COLO829 (cell line): ENCODE measurements around the gene AMZ1.
"Not testable (repeated sequence)": the region's sequence is repeated elsewhere in the genome, so short reads cannot be mapped to it uniquely, and the experiment has no call there.

ENCODE experiments used
- DNase-seq: peaks from one replicate; pipeline ENCODE4 v3.0.0; 2012; ENCODE audit warnings: low spot score

The AMZ1 gene

DNA sequence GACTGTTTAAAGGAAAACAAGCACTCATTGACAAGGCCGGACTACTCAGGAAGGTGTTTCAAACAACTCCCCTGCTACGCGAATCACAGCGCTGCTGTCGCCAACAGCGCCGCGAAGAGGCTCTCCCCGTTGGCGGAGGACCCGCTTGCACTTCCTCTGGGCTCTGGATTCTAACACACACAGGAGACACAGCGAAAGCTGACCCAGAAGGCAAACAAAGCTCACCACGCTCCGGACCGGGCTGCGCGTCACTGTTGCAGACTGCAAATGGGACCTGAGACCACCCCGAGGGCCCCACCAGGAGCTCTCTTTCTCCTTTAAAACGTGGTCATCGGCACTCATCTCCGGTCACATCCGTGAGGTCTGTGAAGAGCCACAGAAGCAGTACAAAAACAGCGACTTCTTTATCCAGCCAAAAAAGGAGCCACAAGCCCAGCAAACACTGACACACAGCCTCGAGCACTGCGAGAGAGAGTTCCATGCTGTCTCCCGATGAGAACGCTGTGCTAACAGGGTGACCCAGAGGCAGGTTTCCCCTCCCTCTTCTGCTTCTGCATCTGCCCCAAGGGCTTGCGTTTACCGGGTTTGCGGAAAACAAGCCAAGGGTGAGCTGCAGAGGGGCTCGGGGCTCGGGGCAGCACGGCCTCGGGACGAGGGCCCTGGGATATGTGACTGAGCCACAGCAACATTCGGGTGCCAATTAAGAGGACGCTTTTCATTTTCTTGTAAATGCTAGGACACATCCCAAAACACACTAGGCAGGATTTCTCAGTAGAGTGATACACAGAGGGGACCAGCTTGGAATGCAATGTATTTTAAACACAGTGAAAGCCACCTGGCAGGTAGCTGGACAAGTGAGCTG, 41.3 kb downstream of the AMZ1 start:
- DNase-seq, result no peak

DNA sequence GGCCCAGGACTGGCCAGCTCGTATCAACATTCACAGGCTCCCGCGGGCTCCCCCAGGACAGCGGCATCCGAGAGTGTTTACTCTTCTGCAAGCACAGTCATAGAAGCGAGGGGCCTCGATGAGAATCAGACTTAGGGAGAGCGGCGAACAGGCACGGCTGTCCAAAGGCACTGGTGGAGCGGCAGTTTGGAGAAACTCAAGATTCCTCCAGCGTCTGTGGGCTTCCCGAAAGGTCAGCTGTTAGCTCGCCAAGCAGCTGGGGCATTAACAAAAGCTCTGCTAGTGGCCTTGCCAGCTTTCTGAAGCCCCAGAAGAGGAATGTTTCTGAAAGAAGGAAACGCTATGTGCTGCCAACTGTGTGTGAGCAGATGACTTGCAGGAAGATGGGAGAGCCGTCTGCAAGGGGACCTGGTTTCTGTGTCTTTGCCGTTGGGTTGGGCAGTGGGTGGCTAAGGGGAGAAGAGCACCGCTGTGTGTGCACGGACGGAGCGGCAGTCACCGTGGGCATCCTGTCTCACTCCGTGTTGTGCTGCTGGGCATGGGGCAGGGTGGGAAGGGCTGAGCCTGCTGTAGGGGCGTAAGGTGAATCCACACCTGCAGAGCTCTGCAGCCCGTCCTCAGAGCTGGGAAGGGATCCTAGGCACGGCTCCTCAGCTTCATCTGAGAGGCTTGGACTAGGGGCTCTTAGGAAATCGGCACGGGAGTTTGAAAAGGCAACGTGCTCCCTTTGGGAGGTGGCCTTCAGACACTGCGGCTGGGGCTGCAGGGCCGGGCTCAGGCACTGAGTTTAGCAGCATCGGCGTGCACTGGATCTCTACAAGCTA, 42.1 kb downstream of the AMZ1 start:
- DNase-seq, result no peak

DNA sequence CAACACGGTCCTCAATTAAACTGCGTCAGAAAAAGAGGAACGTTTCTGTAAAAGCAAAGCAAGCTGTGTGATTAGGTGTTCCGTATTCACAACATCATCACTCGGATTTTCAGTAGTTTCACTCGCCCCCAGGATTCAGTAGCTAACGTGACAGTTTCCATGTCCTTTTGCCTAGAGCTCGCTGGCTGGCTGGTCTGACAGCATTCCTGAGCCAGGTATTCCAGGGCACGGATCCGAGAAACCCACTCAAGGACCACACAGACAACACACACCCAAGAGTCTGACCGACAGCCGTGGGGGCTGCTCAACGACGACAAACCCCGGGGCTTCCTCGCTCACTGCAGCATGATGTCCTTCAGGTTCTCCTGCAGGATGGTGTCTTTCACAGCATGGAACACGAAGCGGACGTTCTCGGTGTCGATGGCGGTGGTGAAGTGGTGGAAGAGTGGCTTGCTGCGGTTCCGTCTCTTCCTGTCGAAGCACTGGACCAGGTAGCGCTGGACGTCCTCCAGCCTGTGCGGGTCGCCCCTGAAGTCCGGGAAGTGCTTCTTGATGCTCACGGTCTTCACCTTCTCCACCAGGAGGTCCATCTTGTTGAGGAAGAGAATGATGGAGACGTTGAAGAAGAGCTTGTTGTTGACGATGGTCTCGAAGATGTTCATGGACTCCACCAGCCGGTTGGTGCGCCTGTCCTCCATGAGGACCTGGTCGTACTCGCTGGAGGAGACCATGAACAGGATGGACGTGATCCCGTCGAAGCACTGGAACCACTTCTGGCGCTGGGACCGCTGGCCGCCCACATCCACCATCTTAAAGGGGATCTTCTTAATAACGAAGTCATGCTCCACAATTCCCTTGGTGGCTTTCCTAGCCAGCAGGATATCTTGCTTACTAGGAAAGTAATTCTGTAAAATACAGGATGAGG, 43.1 kb downstream of the AMZ1 start:
- no peak for DNase-seq

DNA sequence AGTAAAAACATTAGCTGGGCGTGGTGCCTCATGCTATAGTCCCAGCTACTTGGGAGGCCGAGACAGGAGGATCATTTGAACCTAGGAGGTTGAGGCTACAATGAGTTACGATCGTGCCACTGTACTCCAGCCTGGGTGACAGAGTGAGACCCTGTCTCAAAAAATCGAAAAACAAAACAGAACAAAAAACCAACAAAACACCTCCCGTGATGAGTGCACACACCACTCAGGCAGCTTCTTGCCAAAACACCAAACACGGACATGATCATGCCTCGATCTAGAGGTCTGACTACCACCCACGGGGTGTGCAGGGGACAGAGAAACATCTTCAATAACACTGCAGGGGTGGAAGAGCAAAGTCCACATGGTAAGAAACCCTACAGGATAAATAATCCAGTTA, 44.4 kb downstream of the AMZ1 start:
- DNase-seq, result no peak

DNA sequence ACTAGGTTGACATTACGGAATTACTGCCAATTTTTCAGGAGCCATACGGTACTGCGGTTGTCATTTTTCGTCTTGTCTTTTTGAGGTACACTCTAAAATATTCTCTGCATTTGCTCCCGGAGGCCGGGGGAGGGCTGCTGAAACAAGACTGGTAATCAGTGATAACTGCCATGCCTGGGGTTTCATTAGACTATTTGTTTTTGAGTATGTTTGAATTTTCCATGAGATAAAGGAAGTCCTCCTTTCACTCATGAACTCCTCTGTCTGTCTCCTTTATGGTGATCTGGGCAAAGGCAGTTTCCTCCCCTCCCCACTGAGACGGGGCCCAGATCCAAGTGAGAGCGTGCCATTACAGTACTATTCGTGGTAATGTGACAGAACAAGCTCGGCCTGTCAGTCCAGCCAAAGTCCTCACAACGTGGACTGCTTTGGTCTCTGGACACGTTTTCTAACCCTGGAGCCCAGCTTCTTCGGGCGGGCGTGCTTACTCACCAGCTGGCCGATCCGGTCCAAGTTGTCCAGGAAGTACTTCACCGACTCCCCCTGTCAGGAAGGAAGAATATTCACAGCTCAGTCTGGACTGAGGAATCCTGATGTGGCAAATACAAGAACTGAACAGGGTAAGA, 45.1 kb downstream of the AMZ1 start:
- DNase-seq, result no peak

DNA sequence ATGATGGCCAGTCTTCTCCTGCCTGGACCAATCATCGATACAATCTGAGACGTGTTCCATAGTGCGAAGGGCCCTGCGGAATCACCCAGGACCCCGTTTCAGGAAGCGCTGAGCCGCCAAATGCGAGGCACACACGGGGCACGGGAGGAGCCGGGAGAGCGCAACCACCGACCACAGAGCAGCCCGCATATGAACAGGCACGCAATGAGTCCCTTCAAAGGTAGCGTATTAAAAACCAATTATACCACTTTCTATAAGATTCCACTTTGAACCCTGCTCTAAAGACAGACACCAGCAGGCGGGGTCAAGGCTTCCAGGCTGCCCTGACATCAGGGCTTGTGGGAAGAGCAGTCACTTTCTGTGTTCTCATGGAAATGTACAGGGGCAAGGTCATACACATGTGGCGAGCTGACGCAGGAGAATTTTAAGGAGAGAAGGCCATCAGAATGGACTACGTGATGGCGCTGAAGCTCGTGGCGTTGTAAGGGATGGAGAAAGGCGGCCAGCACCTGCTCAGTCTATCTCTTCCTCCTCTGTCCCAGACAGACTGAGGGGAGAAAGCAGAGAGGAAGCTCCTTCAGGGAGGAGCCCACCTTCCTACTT, 46.2 kb downstream of the AMZ1 start:
- no peak for DNase-seq

DNA sequence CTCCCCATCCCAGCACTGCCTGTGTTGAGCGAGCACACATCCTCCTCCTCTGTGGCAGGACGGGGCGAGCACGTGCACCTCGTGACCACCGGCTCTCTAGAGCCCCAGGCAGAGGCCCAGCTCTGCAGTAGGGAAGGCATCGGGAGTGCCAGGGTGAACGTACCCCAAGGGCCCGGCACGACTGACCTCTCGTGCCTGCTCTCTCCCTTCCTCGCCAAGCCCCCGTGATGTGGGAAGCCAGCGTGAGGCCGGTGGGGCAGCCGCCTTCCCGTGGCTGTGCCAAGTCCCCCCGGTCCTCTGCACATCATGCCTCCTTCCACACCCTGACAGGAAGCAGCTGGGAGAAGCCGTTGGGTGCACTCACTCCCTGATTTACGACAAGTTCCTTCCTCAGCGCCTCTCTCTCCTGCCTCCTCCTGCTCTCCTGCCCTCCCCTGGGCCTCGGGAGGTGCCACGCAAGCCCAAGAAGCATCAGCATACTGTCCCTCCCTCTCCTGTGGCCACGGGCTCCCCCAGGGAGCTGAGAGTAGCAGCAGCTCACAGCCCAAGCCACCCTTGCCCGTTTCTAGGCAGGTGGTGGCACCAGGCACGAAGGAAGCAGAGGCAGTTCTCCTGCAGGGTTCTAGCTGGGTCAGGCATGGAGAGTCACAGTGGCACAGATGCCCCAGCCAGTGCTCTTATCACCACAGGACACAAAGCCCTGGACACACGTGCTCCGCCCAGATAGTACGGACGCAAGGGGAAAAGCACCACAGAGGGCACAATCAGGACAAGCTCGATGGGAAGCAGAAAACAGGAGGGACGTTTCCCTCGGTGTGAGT, 47.0 kb downstream of the AMZ1 start:
- DNase-seq, result no peak

DNA sequence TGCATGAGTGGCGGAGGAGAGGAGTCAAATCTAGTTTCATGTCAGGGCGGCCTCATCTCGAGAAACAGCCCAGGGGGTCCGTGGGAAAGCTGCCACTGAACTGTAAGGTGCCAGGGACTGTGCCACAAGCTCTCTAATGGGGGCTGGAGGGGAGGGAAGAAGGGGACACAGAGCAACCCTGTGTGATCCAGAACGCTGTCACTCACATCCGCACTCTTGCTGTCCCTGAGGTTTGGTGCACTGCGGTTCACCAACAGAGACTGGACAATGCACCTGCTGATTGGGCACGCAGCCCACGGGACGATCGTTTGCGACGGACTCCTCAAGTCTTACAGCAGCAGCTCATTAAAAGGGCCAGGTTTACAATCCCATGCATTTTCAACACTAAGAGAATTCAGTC, 47.7 kb downstream of the AMZ1 start:
- DNase-seq, result no peak

DNA sequence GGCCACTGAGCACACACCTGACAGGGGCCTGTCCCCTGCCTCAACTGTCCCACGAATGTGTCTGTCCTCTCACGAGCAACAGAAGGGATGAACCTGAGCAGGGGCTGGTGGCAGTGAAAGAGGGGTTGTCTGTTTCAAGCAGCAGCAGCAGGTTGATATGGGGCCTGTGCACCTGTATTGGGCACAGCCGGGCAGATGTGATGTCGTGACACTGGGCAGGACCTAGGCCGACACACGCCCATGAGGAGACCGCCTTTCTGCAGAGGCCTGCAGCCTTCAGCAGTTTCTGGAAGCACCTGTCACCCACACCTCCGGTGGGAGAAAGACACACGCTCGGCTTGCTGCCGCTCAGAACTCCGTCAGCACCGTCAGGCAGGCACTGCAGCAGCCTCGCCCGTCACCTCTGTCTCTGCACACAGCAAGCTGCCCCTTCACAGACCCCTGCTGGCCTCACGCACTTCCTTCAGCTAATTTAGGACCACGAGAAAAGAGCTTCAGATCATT, 48.5 kb downstream of the AMZ1 start:
- no peak for DNase-seq

DNA sequence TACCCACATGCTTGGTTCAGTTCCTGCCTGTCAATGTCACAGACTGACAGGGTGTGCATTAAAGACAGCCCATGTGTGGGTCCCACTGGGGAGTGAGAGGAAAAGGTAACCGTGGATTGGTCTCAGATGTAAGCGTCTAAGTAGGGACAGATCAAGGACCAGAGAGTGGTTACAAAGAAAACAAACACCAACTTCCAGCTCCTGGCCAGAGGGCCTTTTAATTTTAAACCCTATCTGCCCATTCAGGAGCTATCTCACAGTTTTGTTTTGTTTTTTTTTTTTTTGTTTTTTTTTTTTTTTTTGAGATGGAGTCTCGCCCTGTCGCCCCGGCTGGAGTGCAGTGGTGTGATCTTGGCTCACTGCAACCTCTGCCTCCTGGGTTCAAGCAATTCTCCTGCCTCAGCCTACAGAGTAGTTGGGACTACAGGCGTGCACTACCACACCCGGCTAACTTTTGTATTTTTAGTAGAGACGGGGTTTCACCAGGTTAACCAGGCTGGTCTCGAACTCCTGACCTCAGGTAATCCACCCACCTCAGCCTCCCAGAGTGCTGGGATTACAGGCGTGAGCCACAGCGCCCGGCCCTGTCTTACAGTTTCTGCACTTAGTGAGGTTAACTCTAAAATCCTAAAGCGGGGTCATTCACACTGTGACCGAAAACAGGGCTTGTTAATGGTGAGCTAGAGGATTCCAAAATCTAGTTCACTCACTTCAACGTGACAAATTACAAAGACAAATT, 49.2 kb downstream of the AMZ1 start:
- not testable (repeated sequence) for DNase-seq

DNA sequence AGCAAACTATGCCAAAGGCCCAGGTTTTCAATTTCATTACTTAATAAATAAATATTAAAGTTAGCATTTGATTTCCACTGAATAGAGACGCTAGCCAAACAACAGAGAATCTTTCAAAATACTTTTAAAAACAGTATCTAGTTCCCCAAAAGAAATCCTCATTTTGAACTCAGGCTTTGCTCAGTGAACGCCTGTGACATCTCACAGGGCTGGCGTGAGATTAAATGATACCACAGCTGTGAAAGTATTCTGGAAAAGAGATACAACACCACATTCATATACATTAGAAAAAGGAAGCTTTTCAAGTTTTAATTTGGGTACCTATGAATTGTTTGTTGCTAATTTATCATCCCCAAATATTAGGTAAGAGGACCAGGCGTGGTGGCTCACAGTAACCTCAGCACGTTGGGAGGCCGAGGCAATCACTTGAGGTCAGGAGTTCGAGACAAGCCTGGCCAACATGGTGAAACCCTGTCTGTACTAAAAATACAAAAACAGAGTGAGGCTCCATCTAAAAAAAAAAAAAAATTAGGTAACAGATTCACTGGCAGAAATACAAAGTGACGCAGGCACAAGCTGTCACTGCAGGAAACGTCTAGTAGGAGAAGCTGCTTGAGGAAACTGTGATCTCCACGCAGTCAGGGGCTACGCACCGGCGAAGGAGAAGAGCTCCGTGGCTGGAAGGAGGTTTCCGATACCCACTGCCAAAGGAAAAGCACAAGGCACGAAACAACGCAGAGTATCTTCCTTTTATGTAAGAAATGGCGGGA, 50.0 kb downstream of the AMZ1 start:
- DNase-seq, result no peak

DNA sequence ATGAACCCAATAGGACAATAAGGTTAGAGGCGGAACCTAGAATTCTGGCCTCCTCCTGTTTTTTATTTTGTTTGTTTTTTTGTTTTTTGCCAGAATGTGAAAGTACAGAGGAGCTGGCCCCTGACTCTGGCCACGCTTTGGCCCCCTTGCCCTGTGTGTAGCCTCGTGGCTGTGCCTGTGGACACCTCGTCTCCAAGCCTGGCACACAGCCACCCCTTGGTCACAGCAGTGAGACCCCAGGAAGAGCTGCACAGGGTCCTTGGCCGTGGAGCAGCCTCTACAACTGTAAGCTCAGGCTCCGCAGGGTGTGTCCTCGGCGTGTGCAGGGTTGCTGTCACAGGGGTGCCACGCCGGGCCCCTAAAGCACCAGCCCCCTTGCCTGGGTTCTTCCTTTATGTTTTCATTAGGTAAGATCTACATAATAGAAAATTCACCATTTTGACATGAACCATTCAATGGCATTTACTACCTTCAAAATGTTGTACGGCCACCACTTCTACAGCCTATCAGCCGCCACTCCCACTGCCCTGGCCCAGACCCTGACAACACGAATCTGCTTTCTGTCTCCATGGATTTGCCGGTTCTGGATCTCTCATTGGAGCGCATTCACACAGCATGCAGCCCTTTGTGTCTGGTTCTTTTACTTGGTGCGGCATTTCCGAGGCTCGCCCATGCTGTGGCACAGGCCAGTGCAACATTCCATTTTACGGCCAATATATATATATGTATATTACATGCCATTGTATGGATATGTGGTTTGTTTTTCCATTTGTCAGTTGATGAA, 51.0 kb downstream of the AMZ1 start:
- DNase-seq, result no peak

DNA sequence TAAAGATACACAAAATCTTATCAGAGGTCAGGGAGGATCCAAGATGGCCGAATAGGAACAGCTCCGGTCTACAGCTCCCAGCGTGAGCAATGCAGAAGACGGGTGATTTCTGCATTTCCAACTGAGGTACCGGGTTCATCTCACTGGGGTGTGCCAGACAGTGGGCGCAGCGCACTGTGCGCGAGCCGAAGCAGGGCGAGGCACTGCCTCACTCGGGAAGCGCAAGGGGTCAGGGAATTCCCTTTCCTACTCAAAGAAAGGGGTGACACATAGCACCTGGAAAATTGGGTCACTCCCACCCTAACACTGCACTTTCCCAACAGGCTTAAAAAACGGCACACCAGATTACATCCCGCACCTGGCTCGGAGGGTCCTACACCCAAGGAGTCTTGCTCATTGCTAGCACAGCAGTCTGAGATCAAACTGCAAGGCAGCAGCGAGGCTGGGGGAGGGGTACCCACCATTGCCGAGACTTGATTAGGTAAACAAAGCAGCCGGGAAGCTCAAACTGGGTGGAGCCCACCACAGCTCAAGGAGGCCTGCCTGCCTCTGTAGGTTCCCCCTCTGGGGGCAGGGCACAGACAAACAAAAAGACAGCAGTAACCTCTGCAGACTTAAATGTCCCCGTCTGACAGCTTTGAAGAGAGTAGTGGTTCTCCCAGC, 55.7 kb downstream of the AMZ1 start:
- not testable (repeated sequence) for DNase-seq

DNA sequence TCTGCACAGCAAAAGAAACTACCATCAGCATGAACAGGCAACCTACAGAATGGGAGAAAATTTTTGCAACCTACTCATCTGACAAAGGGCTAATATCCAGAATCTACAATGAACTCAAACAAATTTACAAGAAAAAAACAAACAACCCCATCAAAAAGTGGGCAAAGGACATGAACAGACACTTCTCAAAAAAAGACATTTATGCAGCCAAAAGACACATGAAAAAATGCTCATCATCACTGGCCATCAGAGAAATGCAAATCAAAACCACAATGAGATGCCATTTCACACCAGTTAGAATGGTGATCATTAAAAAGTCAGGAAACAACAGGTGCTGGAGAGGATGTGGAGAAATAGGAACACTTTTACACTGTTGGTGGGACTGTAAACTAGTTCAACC, 60.7 kb downstream of the AMZ1 start:
- not testable (repeated sequence) for DNase-seq

DNA sequence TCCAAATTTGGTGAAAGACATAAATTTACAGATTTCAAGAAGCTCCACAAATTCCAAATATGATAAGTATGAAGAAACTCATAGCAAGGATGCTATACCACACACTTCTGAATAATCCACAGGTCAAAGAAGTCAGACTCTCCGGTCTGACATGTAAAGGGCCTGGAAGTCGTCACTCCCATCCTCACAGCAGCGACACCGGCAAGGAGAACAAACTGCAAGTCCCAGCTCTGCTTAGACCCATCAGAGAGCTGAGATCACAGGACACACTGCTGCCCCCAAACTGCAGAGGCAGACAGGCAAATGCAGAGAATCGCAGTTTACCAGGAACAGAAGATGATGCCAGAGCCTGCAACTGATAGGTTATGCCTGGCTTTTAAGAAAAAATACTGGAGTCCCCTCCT, 62.0 kb downstream of the AMZ1 start:
- no peak for DNase-seq

DNA sequence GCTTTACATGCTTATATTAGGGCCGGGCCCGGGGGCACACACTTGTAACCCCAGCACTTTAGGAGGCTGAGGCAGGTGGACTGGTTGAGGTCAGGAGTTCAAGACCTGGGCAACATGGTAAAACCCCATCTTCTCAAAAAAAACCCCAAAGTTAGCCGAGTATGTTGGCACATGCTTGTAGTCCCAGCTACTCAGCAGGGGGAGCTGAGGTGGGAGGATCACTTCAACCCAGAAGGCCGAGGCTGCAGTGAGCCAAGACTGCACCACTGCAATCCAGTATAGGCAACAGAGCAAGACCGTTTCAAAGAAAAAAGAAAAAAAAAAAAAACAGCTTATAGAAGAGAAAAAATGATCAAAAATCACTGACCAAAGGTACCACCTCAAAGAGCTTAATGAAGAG, 63.1 kb downstream of the AMZ1 start:
- no peak for DNase-seq

DNA sequence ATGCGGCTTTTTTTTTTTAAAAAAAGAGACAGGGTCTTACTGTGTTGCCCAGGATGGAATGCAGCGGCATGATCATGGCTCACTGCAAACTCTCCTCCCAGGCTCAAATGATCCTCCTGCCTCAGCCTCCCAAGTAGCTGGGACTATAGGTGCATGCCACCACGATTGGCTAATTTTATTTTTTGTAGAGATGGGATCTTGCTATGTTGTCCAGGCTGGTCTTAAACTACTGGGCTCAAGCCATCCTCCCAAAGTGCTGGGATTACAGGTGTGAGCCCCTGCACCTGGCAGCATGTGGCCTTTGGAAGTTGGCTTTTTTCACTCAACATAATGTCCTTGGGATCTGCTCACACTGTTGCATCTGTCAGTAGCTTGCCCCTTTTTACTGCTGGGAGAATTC, 65.1 kb downstream of the AMZ1 start:
- no peak for DNase-seq
